KMS-11 (cell line): ENCODE results near the gene ZNF286A.
"Not testable (repeated sequence)": the region's sequence is repeated elsewhere in the genome, so short reads cannot be mapped to it uniquely, and the experiment has no call there.

Experiments
- H2AFZ ChIP-seq: fragments of 200-600 bp; sonication (generic); 2 replicates; pipeline ENCODE4 v1.6.1; 2016; ENCODE audit warnings: antibody characterized with exemption, mixed run types, low read depth
- H3K27ac ChIP-seq: fragments of 200-600 bp; sonication (generic); 2 replicates; pipeline ENCODE4 v1.6.1; 2016; ENCODE audit warnings: mild to moderate bottlenecking, mixed run types
- H3K27me3 ChIP-seq: fragments of 200-600 bp; sonication (generic); 2 replicates; pipeline ENCODE4 v1.6.1; 2017; ENCODE audit warnings: mild to moderate bottlenecking, low read depth, mixed run types, moderate library complexity; ENCODE audit not compliant: insufficient read depth
- H3K36me3 ChIP-seq: fragments of 200-600 bp; sonication (generic); 2 replicates; pipeline ENCODE4 v1.6.1; 2017; ENCODE audit warnings: mild to moderate bottlenecking, mixed run types; ENCODE audit not compliant: insufficient read depth
- H3K4me1 ChIP-seq: fragments of 200-600 bp; sonication (generic); 2 replicates; pipeline ENCODE4 v1.6.1; 2016; ENCODE audit warnings: mild to moderate bottlenecking, low read depth, mixed run types; ENCODE audit not compliant: poor library complexity, severe bottlenecking
- H3K4me2 ChIP-seq: fragments of 200-600 bp; sonication (generic); 2 replicates; pipeline ENCODE4 v1.7.0; 2016; ENCODE audit warnings: mild to moderate bottlenecking, mixed run types
- H3K4me3 ChIP-seq: fragments of 200-600 bp; sonication (generic); IDR thresholded peaks from 2 replicates; pipeline ENCODE4 v1.6.1; 2017; ENCODE audit warnings: low read depth, low read length, mixed read lengths; ENCODE audit not compliant: insufficient read depth
- H3K79me2 ChIP-seq: fragments of 200-600 bp; sonication (generic); 2 replicates; pipeline ENCODE4 v1.6.1; 2016; ENCODE audit warnings: low read depth, mixed run types; ENCODE audit not compliant: insufficient read depth
- H3K9ac ChIP-seq: fragments of 200-600 bp; sonication (generic); 2 replicates; pipeline ENCODE4 v1.6.1; 2016; ENCODE audit warnings: mild to moderate bottlenecking, mixed run types
- H4K20me1 ChIP-seq: fragments of 200-600 bp; sonication (generic); 2 replicates; pipeline ENCODE4 v1.6.1; 2016; ENCODE audit warnings: mild to moderate bottlenecking, mixed run types; ENCODE audit not compliant: insufficient read depth
- CTCF ChIP-seq: fragments of 200-600 bp; sonication (generic); conservative IDR thresholded peaks from 2 replicates; pipeline ENCODE4 v1.6.1; 2017; ENCODE audit warnings: low read depth, mild to moderate bottlenecking, antibody characterized with exemption, low read length, moderate library complexity, mixed read lengths

ZNF286A gene

GRCh38 chr17:15738066-15738465 is 38.5 kb downstream of the ZNF286A start:
- Histone ChIP-seq H3K27ac (no peak overlapping the region), H3K4me2 (no peak overlapping the region), H3K27me3 (no peaks in the 10 kb centered on the region), H3K36me3 (no peaks in the 10 kb centered on the region), H4K20me1 (no peaks in the 10 kb centered on the region), H3K79me2 (no peaks in the 10 kb centered on the region), H3K4me3 (no peak overlapping the region), H3K9ac (no peak overlapping the region), H2AFZ (no peak overlapping the region), H3K4me1 (no peaks in the 10 kb centered on the region)
- no peak for TF ChIP-seq CTCF

GRCh38 chr17:15739259-15739658 is 39.7 kb downstream of the ZNF286A start:
- H2AFZ ChIP-seq, H3K4me3 ChIP-seq, H3K4me1 ChIP-seq, H3K27ac ChIP-seq, H4K20me1 ChIP-seq, H3K79me2 ChIP-seq, H3K9ac ChIP-seq, H3K27me3 ChIP-seq, H3K36me3 ChIP-seq, H3K4me2 ChIP-seq: not testable (repeated sequence)

- not testable (repeated sequence) for H3K4me3 ChIP-seq, H3K9ac ChIP-seq, H3K27me3 ChIP-seq, H3K79me2 ChIP-seq, H3K4me2 ChIP-seq, H3K27ac ChIP-seq, H4K20me1 ChIP-seq, H3K4me1 ChIP-seq, H3K36me3 ChIP-seq, H2AFZ ChIP-seq
These were observed 40.5 kb downstream of the ZNF286A start for GRCh38 chr17:15740041-15740440.

GRCh38 chr17:15740570-15741120 is 41.1 kb downstream of the ZNF286A start:
- Histone ChIP-seq H3K4me3 (no peak overlapping the region), H3K4me1 (no peaks in the 10 kb centered on the region), H3K27ac (no peak overlapping the region), H3K9ac (no peak overlapping the region), H3K79me2 (no peaks in the 10 kb centered on the region), H3K36me3 (no peaks in the 10 kb centered on the region), H2AFZ (no peak overlapping the region), H3K27me3 (no peaks in the 10 kb centered on the region), H3K4me2 (no peak overlapping the region), H4K20me1 (no peaks in the 10 kb centered on the region)
- no peak for TF ChIP-seq CTCF

- H3K9ac ChIP-seq: no peak overlapping the region
- no peaks in the 10 kb centered on the region for H4K20me1 ChIP-seq
- no peaks in the 10 kb centered on the region for H3K4me1 ChIP-seq
- H3K4me3 ChIP-seq: no peak overlapping the region
- no peak for TF ChIP-seq CTCF
- H3K4me2 ChIP-seq: no peak overlapping the region
- H3K36me3 ChIP-seq: no peaks in the 10 kb centered on the region
- no peak overlapping the region for H3K27ac ChIP-seq
- no peak overlapping the region for H2AFZ ChIP-seq
- no peaks in the 10 kb centered on the region for H3K79me2 ChIP-seq
- no peaks in the 10 kb centered on the region for H3K27me3 ChIP-seq
These were observed 42.1 kb downstream of the ZNF286A start for GRCh38 chr17:15741624-15742023.
